Astrocyte of the spinal cord (primary cell): ENCODE data around the gene SLC41A1.

ENCODE experiments used
- DNase-seq: peaks from one replicate; pipeline ENCODE4 v3.0.0; 2011; ENCODE audit warnings: low read depth, low spot score
- H3K4me3 ChIP-seq: 2 replicates; pipeline ENCODE4 v1.5.1; 2011; ENCODE audit warnings: low read depth, mild to moderate bottlenecking, low read length, moderate library complexity
- CTCF ChIP-seq: IDR thresholded peaks from 2 replicates; pipeline ENCODE4 v1.5.1; 2012; ENCODE audit warnings: low read depth, mild to moderate bottlenecking, low read length, inconsistent platforms
- in situ Hi-C: cut with HindIII; loops from 2 replicates; pipeline ENCODE4 v1.10.0; 2017; ENCODE audit warnings: low sequenced_read_pairs

The SLC41A1 gene

GRCh38 chr1:205849619-205850355, 36.8 kb upstream of the SLC41A1 start, which contains the start of gene PM20D1:
PM20D1 (minus strand) TSS chr1:205850132; CDS start chr1:205850072, 60 bp downstream.
- peak; percentile 72 for DNase-seq
- peak within 1 kb of the TSS; percentile 21 for H3K4me3 ChIP-seq
- in situ Hi-C loops, result no loop called here
- no peak for TF ChIP-seq CTCF

GRCh38 chr1:205843036-205843859, 30.2 kb upstream of the SLC41A1 start:
- in situ Hi-C loops, result no loop called here
- DNase-seq, result no peak

GRCh38 chr1:205842229-205842628, 29.2 kb upstream of the SLC41A1 start:
- DNase-seq, result no peak
- no peak for TF ChIP-seq CTCF
- in situ Hi-C loops, result no loop called here
- no peak overlapping the region for H3K4me3 ChIP-seq

More at GRCh38 chr1:205843036-205843859, 30.2 kb upstream of the SLC41A1 start:
- no peak overlapping the region for H3K4me3 ChIP-seq
- no peak for TF ChIP-seq CTCF

GRCh38 chr1:205840146-205840923, 27.3 kb upstream of the SLC41A1 start:
- no peak for TF ChIP-seq CTCF
- no peak overlapping the region for H3K4me3 ChIP-seq
- in situ Hi-C loops, result no loop called here
- DNase-seq, result no peak

- no peak overlapping the region for H3K4me3 ChIP-seq
- in situ Hi-C loops, result no loop called here
- DNase-seq, result no peak
- TF ChIP-seq CTCF, result no peak
Observed at GRCh38 chr1:205837382-205837970, 24.5 kb upstream of the SLC41A1 start.

GRCh38 chr1:205834751-205835150, 21.8 kb upstream of the SLC41A1 start:
- TF ChIP-seq CTCF, result no peak
- H3K4me3 ChIP-seq, result no peak overlapping the region
- in situ Hi-C loops, result no loop called here
- no peak for DNase-seq
